NCI-H2196 treated with DMSO at 0.1 percent for 48 hours (cell line): ENCODE measurements around the gene GJA9.

ENCODE experiments used
- DNase-seq: peaks from one replicate; lab custom pipeline; 2025; ENCODE audit not compliant: unreplicated experiment; lab: John Stamatoyannopoulos, UW

Gene GJA9

GRCh38 chr1:38832370-38832734 is 49.0 kb downstream of the GJA9 start:
- DNase-seq, result no peak

GRCh38 chr1:38831731-38832369 is 49.5 kb downstream of the GJA9 start:
- DNase-seq, result no peak

GRCh38 chr1:38829368-38829767 is 52.0 kb downstream of the GJA9 start:
- no peak for DNase-seq

- DNase-seq, result no peak
Measured at GRCh38 chr1:38827318-38827717, 54.1 kb downstream of the GJA9 start.

- DNase-seq, result no peak
Measured at GRCh38 chr1:38826886-38827285, 54.5 kb downstream of the GJA9 start.

- DNase-seq, result no peak
Measured at GRCh38 chr1:38826262-38826661, 55.1 kb downstream of the GJA9 start.
